ENCODE data around the gene USP46. TPM values are rescaled to one million over a fixed set of nuclear protein-coding genes. Genes with fewer than 3 reads are reported as not detected.

Gene USP46
- total and polyA plus RNA-seq, 10 donors, result 1.2 to 17.1 (median 9.1) TPM

- Histone ChIP-seq H3K27me3 (replicated peaks in 1 of 7) (no peaks in the 10 kb centered on the region), H3K36me3 (no peaks in the 10 kb centered on the region), H3K9me3 (no peaks in the 10 kb centered on the region), H3K4me1 (no peaks in the 10 kb centered on the region), H3K27ac (no peak overlapping the region), H3K4me3 (no peak overlapping the region)
- no peak for DNase-seq
- intact Hi-C loops (cut with DNase I; ENCODE audit: low total_unique reads), result no loop called here
- WGBS, 5 donors, result 84 to 95% (median 85%) methylated on average over 7 of the region's 7 CpGs
- TF ChIP-seq POLR2AphosphoS5 (IDR thresholded peaks at IDR 0.05), result no peak
- TF ChIP-seq POLR2A (IDR thresholded peaks at IDR 0.05), result no peak
- TF ChIP-seq CTCF (IDR thresholded peaks at IDR 0.05 in 8 of 11, conservative IDR thresholded peaks at IDR 0.05 in 3 of 11), result no peak
Measured at GRCh38 chr4:52576326-52576725, 82.8 kb downstream of the USP46 start.

- H3K36me3 ChIP-seq, result no peaks in the 10 kb centered on the region
- WGBS, 5 donors, result 93 to 96% (median 94%) methylated on average over 1 of the region's 1 CpG
- DNase-seq, result no peak
- H3K9me3 ChIP-seq, result no peaks in the 10 kb centered on the region
- no peaks in the 10 kb centered on the region for H3K4me1 ChIP-seq
- TF ChIP-seq POLR2AphosphoS5 (IDR thresholded peaks at IDR 0.05), result no peak
- TF ChIP-seq POLR2A (IDR thresholded peaks at IDR 0.05), result no peak
- TF ChIP-seq CTCF (IDR thresholded peaks at IDR 0.05 in 8 of 11, conservative IDR thresholded peaks at IDR 0.05 in 3 of 11), result no peak
- H3K27me3 ChIP-seq (replicated peaks in 1 of 7), result no peaks in the 10 kb centered on the region
- H3K27ac ChIP-seq, result no peak overlapping the region
- H3K4me3 ChIP-seq, result no peak overlapping the region
- intact Hi-C loops (cut with DNase I; ENCODE audit: low total_unique reads), result no loop called here
Measured at GRCh38 chr4:52575406-52575805, 83.7 kb downstream of the USP46 start.

DNA sequence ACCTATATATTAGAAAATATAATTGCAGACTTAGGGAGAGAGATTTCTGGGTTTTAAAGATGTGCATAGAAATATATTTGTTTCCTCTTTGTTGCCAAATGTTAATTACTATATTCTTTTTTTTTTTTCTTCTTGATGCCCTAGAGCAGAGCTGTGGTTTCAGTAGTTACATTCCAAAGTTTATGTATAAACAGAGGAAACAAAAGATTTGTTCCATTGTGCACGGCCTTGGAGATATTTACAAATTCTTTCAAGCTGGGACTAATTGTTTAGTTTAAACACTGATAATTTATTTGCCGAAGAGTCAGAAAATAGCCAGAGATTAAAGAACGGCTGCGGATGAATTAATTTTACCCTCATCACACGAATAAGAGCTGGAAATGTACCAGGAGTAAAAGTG lies 85.1 kb downstream of the USP46 start:
- WGBS, 5 donors, result 66 to 79% (median 72%) methylated on average over 5 of the region's 5 CpGs

GRCh38 chr4:52573551-52573950 lies 85.5 kb downstream of the USP46 start:
- Histone ChIP-seq H3K9me3 (no peaks in the 10 kb centered on the region), H3K4me1 (no peaks in the 10 kb centered on the region), H3K27me3 (replicated peaks in 1 of 7) (no peaks in the 10 kb centered on the region), H3K4me3 (no peak overlapping the region), H3K27ac (no peak overlapping the region), H3K36me3 (no peaks in the 10 kb centered on the region)
- no peak for DNase-seq
- 84 to 96% (median 89%) methylated on average over 1 of the region's 1 CpG for WGBS, 5 donors
- intact Hi-C loops (cut with DNase I; ENCODE audit: low total_unique reads), result no loop called here
- TF ChIP-seq POLR2AphosphoS5 (IDR thresholded peaks at IDR 0.05) (no peak), POLR2A (IDR thresholded peaks at IDR 0.05) (no peak), CTCF (IDR thresholded peaks at IDR 0.05 in 8 of 11, conservative IDR thresholded peaks at IDR 0.05 in 3 of 11) (no peak)

More for the DNA sequence above, 85.1 kb downstream of the USP46 start:
- H3K27me3 ChIP-seq (replicated peaks in 1 of 7), result no peaks in the 10 kb centered on the region
- DNase-seq, result no peak
- H3K36me3 ChIP-seq, result no peaks in the 10 kb centered on the region
- no peak overlapping the region for H3K27ac ChIP-seq
- H3K4me3 ChIP-seq, result no peak overlapping the region
- no peak for TF ChIP-seq CTCF (IDR thresholded peaks at IDR 0.05 in 8 of 11, conservative IDR thresholded peaks at IDR 0.05 in 3 of 11)
- no peak for TF ChIP-seq POLR2AphosphoS5 (IDR thresholded peaks at IDR 0.05)
- TF ChIP-seq POLR2A (IDR thresholded peaks at IDR 0.05), result no peak
- intact Hi-C loops (cut with DNase I; ENCODE audit: low total_unique reads), result no loop called here
- no peaks in the 10 kb centered on the region for H3K9me3 ChIP-seq
- H3K4me1 ChIP-seq, result no peaks in the 10 kb centered on the region

All from spleen (tissue), 11 donors.